Subcutaneous abdominal adipose tissue (tissue), 5 donors: ENCODE measurements around the gene TMEM51.

Experiments
- H3K27ac ChIP-seq: one replicate; pipeline ENCODE4 v1.7.0; 2013; ENCODE audit warnings: low read depth, mild to moderate bottlenecking, inconsistent platforms, low read length, moderate library complexity
- H3K27me3 ChIP-seq, 5 donors: one replicate each; pipeline ENCODE4 v1.7.0; 2013; ENCODE audit warnings: low read length in 5 of 5, inconsistent platforms in 1 of 5; ENCODE audit not compliant: control insufficient read depth in 5 of 5, insufficient read depth in 4 of 5
- H3K36me3 ChIP-seq, 5 donors: one replicate each; pipeline ENCODE4 v1.7.0; 2013; ENCODE audit warnings: low read length in 5 of 5; ENCODE audit not compliant: control insufficient read depth in 5 of 5, insufficient read depth in 5 of 5
- H3K4me1 ChIP-seq, 5 donors: one replicate each; pipeline ENCODE4 v1.7.0; 2013; ENCODE audit warnings: low read length in 5 of 5, mild to moderate bottlenecking in 3 of 5, moderate library complexity in 1 of 5; ENCODE audit not compliant: control insufficient read depth in 5 of 5, insufficient read depth in 5 of 5
- H3K4me3 ChIP-seq, 5 donors: one replicate each; pipeline ENCODE4 v1.7.0; 2013; ENCODE audit warnings: low read length in 5 of 5, low read depth in 1 of 5
- H3K9ac ChIP-seq, 5 donors: one replicate each; pipeline ENCODE4 v1.7.0; 2013; ENCODE audit warnings: low read length in 5 of 5, mild to moderate bottlenecking in 4 of 5, moderate library complexity in 3 of 5
- H3K9me3 ChIP-seq, 5 donors: one replicate each; pipeline ENCODE4 v1.7.0; 2013; ENCODE audit warnings: low read length in 5 of 5; ENCODE audit not compliant: control insufficient read depth in 5 of 5
- donor health status: healthy.
- donor health status: healthy.
- donor health status: healthy.
- donor health status: healthy.
- donor health status: healthy.

The TMEM51 gene

DNA sequence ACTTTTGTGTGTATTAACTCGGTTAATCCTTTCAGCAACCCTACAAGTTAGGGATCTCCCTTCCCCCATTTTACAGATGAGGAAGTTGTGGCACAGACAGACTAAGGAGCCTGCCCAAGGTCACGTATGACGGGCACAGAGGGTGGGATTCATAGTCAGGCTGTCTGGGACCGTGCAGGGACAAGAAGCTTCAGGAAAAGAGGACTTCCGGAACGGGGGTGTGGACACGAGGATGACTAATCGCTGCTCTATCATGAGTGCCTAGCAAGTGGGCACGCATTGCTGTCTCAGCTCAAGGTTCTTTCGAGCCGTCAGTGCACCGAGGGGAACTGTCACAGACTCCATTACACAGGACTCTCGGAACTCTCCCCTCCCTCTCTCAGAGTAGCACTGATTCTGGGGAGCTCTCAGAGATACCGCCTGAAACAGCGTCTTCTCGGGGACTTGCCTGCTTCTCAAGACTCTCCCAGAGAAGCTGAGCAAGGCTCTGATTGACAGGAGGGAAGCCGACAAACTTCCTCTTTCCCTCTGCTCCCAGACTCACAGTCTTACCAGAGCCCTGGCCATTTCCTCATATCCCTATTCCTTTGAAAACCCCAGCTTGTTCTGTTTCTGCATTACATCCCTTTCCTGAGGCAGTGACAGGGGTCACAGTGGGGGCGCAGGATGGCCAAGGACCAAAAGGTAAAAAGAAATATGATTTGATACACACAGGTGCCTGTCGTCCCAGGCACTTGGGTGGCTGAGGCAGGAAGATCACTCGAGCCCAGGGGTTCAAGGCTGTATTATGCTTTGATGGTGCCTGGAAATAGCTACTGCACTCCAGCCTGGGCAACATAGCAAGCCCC lies 107.8 kb downstream of the TMEM51 start:
- Histone ChIP-seq H3K4me1 (peaks cover 4 to 42% (median 13%) of the 10 kb centered on the region in 5 donors), H3K27me3 (peaks cover 2 to 16% (median 14%) of the 10 kb centered on the region in 5 donors), H3K27ac (peak overlapping the region; percentile 42), H3K9ac (peak overlapping the region in 1 of 5 donors; percentile 35), H3K9me3 (peaks cover 0 to 6% (median 0%) of the 10 kb centered on the region in 5 donors), H3K36me3 (no peaks in the 10 kb centered on the region), H3K4me3 (peak overlapping the region in 4 of 5 donors; percentile 23 to 49 (median 34))

DNA sequence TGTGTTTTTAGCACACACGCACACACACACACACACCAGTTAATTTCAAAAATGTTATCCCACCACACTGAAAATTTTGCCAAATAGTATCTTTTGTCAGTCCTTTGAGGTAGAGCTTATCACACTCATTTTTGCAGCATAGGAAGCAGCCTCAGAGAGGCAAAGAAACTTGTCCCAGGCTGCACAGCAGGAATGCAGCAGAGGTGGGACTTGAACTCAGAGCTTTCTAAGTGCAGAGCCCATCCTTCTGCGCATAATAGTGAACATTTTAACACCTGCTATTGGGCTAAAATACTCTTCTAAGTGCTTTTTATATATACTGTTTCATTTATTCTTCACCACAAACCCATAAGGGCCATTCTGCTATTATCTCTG lies 108.4 kb downstream of the TMEM51 start:
- Histone ChIP-seq H3K9ac (no peak overlapping the region), H3K36me3 (no peaks in the 10 kb centered on the region), H3K27ac (no peak overlapping the region), H3K4me3 (no peak overlapping the region), H3K4me1 (peaks cover 4 to 42% (median 13%) of the 10 kb centered on the region in 5 donors), H3K27me3 (peaks cover 0 to 16% (median 11%) of the 10 kb centered on the region in 5 donors), H3K9me3 (peaks cover 0 to 6% (median 0%) of the 10 kb centered on the region in 5 donors)

DNA sequence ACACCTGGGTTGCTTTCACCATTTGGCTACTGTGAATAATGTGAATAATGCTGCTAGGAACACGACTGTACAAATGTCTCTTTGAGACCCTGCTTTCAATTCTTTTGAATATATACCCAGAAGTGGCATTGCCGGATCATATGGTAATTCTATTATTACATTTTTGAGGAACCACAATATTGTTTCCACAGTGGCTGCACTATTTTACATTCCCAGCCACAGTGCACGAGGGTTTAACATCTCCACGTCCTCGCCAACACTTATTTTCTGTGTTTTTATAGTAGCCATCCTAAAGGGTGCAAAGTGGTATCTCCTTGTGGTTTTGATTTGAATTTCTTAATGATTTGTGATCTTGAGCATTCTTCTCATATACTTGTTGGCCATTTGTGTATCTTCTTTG lies 109.2 kb downstream of the TMEM51 start:
- no peak overlapping the region for H3K27ac ChIP-seq
- peaks cover 4 to 38% (median 11%) of the 10 kb centered on the region in 5 donors for H3K4me1 ChIP-seq

GRCh38 chr1:15264769-15265168 lies 111.2 kb downstream of the TMEM51 start:
- Histone ChIP-seq H3K4me3 (no peak overlapping the region), H3K27me3 (peaks cover 0 to 16% (median 6%) of the 10 kb centered on the region in 5 donors), H3K9ac (no peak overlapping the region), H3K9me3 (peaks cover 0 to 6% (median 0%) of the 10 kb centered on the region in 5 donors), H3K36me3 (no peaks in the 10 kb centered on the region), H3K27ac (no peak overlapping the region), H3K4me1 (peaks cover 2 to 30% (median 7%) of the 10 kb centered on the region in 5 donors)

More for the DNA sequence above, 109.2 kb downstream of the TMEM51 start:
- no peak overlapping the region for H3K9ac ChIP-seq
- no peak overlapping the region for H3K4me3 ChIP-seq
- peaks cover 0 to 6% (median 0%) of the 10 kb centered on the region in 5 donors for H3K9me3 ChIP-seq
- H3K36me3 ChIP-seq, result no peaks in the 10 kb centered on the region
- H3K27me3 ChIP-seq, result peaks cover 0 to 16% (median 8%) of the 10 kb centered on the region in 5 donors
